Activated naive CD4-positive, alpha-beta T cell treated with anti-CD3 and anti-CD28 coated beads, Interleukin-2, amount 50 U/mL, for 72 hours (primary cell): ENCODE measurements around the gene PLLP. TPM values are rescaled to one million over a fixed set of nuclear protein-coding genes. Genes with fewer than 3 reads are reported as not detected.
A peak's percentile ranks its signal among the peaks of the same experiment; 100 is the strongest.

ENCODE experiments used
- ATAC-seq, 2 donors: fragments of 150-1000 bp; cut with Tn5 transposase; 2 replicates each; pipeline ENCODE4 v1.10.0; 2021; ENCODE audit warnings: mild to moderate bottlenecking in 2 of 2, moderate library complexity in 2 of 2
- DNase-seq, 2 donors: peaks; one replicate each; pipeline ENCODE4 v3.0.0; 2021 to 2022; ENCODE audit warnings: low spot score in 2 of 2
- H3K27ac Mint-ChIP-seq, 2 donors: one replicate each; pipeline ENCODE4 v1.8.0; 2022; ENCODE audit warnings: mild to moderate bottlenecking in 2 of 2, mixed read lengths in 2 of 2
- H3K36me3 Mint-ChIP-seq, 2 donors: one replicate each; pipeline ENCODE4 v1.8.0; 2022; ENCODE audit warnings: mixed read lengths in 2 of 2
- H3K9me3 Mint-ChIP-seq, 2 donors: one replicate each; pipeline ENCODE4 v1.8.0; 2022; ENCODE audit warnings: mixed read lengths in 2 of 2
- total RNA-seq, 2 donors: library from RNA; stranded (reverse); gene quantifications; one replicate each; pipeline ENCODE4 v1.2.3, GENCODE V29; 2022

PLLP gene
- total RNA-seq, 2 donors from 2014 or later, result 0.35 to 0.43 TPM

DNA sequence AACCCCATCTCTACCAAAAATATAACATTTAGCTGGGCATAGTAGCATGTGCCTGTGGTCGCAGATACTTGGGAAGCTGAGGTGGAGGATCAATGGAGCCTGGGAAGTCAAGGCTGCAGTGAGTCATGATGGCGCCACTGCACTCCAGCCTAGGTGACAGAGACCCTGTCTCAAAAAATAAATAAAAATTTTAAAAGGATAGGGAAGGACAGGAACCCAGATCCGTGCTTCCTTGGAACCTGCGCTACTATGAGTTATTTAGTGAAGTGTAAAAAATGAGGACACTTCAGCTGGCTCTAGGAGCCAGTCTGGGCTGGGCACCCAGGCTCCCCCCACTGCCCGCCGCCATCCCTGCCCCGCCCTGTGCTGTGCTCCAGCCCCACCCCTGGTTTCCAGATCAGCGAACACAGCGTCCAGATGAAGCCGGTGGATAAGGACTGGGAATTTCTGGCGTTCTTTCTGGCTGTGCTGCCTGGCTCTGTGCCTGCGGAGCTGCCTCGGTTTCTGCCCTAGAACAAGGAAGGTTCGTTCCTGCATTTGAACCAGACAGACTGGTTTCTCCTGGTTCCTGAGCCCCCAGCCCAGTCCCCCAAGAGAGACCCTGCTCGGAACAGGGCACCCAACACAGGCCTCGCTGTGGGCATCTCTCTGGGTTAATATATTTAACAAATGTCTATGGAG, 18.5 kb downstream of the PLLP start:
- Mint-ChIP-seq H3K27ac (peak overlapping the region; percentile 50 to 60), H3K9me3 (no peaks in the 10 kb centered on the region), H3K36me3 (no peaks in the 10 kb centered on the region)
- ATAC-seq (no peak), DNase-seq (no peak)

DNA sequence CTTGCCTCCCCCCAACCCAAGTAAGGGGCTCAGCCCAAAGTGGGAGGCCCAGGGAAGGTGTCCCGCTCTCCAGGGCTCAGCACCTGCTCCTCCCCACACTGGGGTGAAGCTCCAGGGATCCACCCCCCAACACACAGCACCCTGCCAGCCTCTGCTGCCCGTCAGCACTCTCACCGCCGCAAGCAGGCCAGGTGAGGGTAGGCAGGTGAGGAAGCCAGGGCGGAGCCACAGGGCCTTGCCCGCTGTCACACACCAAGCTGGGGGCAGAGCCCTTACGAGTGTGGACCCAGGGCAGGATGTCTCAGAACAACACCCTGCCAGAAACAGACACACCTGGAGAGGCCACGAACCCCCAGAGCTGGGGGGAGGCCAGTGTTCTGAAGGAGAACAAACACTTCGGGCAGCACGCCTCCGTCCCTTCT, 19.5 kb downstream of the PLLP start:
- Mint-ChIP-seq H3K36me3 (no peaks in the 10 kb centered on the region), H3K9me3 (no peaks in the 10 kb centered on the region), H3K27ac (no peak overlapping the region)
- no peak for ATAC-seq
- no peak for DNase-seq

DNA sequence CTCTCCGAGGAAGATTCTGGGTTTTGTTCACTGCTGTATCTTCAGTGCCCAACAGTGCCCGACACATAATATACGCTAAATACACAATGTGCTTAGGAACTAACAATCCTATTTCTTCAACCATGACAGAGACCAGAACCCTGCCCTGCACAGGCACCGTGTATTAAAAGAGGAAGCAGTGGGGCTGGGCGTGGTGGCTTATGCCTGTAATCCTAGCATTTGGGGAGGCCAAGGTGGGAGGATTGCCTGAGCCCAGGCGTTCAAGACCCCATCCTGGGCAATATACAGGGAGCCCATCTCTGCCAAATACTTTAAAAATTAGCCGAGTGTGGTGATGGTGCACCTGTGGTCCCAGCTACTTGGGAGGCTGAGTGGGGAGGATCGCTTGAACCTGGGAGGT, 20.1 kb downstream of the PLLP start:
- no peaks in the 10 kb centered on the region for H3K9me3 Mint-ChIP-seq
- DNase-seq, result no peak
- no peak overlapping the region for H3K27ac Mint-ChIP-seq
- ATAC-seq, result no peak
- H3K36me3 Mint-ChIP-seq, result no peaks in the 10 kb centered on the region

DNA sequence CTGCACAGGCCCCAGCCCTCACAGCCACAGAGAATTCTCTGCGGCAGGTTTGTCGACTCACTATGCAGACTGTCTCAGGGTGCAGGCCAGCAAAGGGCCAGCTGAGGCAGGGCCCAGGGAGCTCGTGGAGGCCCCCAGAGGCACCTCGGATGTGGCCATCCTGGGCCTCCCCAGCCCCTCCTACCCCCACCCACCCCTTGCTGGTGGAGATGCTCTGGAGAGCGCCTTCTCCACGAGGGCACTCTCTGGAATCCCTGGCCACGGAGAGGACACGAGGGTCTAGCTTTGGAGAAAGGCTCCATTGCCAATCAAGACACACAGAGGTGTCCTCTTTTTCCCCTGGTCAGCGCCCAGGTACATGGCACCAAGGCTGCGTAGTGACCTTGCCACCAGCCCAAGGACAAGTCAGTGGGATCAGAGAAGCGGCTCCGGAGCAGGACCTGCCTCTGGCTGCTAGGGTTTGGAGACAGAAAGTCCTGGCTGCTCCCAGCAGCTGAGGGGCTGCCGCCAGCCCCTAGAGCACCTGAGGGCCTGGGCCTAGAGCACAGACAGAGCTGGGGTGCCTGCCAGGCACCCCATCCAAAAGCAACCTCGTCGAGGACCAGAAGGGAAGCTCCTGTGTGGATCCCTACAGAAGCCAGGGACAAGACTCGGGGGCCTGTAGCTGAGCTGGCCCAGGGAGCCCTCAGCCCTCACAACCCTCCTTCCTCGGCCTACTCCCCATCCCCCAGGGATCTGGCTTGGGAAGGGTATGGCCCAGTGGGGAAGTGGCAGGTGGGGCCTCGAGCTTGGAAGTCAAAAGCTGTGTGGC, 20.7 kb downstream of the PLLP start:
- no peak for DNase-seq
- no peaks in the 10 kb centered on the region for H3K9me3 Mint-ChIP-seq
- no peak for ATAC-seq
- peak overlapping the region in 1 of 2 donors; percentile 70 for H3K27ac Mint-ChIP-seq
- no peaks in the 10 kb centered on the region for H3K36me3 Mint-ChIP-seq

DNA sequence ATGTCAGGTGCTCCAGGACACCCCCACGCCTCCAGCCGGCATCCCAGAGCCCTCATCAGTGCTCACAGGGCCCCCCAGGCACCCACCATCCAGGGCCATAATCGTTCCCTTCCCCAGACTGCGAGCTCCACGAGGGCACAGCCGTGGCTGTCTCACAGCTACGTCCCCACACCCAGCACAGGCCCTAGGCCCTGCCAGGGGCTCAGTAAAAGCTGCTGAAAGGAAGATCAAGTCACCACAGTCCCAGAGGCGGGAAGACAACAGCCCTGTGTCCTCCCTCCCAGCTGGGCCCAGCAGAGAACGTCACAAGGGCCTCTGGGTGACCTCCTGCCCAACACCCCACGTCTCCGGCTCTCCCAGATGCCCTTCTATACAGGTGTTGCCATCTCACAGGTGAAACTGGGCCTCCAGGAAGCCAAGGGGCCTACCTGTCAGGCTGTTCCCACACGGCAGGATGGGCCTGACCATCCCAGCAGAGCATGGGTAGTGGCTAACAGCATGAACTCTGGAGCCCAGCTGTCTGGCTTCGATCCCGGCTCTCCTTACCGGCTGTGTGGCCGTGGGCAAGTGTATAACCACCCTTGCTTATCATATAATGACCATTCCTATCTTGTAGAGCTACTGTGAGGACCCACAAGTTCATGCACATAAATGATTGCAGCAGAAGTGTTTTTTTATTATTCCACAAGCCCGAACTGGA, 21.5 kb downstream of the PLLP start:
- Mint-ChIP-seq H3K27ac (peak overlapping the region; percentile 70 to 93), H3K9me3 (no peaks in the 10 kb centered on the region), H3K36me3 (no peaks in the 10 kb centered on the region)
- peak in 1 of 2 donors; percentile 51 for DNase-seq
- ATAC-seq, result no peak

DNA sequence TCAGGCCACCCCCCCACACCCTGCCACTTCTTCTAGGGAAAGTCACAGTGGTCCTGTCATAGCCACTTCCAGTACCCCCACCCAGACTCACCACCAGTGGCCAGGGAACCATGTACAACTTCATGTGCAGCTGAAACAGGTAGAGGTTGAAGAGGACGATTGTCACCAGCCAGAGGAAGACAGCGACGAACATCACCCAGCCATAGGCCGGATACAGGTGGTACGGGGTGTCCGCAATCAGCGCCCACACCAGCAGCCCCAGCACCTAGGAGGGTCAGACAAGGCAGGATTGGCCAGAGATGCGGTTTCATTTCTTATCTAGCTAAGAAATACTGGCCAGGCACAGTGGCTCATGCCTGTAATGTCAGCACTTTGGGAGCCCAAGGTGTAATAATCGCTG, 22.7 kb downstream of the PLLP start:
- ATAC-seq (no peak), DNase-seq (peak in 1 of 2 donors; percentile 13)
- no peak overlapping the region for H3K27ac Mint-ChIP-seq
- H3K36me3 Mint-ChIP-seq, result no peaks in the 10 kb centered on the region
- H3K9me3 Mint-ChIP-seq, result no peaks in the 10 kb centered on the region

DNA sequence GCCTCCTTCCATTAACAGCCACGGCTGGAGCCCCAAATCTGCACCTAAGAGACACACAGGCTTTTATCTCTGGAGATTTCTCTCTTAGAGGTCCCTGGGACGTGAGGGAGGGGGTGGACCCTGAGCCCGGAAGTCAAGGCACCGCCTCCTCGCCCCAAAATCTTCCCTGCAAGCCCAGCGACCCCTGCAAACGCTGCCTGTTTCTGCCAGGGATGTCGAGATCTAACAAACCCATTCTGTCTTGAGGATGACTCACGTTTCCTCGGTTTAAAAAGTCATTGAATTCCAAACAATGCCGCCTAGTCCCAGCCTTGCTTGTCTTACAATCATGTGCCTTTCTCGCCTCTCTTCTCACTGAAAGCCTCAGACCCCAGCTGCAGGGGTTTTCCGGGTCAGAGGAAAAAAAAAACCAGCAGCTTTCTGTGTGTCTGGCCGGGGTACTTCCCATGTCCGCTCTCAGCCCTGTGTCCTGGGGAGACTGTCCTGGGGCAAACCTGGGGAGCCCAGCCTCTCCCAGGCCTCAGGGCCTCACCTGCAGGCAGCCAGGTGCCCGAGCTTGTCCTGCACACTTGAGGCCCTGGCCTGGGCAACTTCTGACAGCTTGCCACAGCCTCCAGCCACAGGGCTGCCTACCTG, 24.1 kb downstream of the PLLP start:
- peak overlapping the region; percentile 71 to 83 for H3K27ac Mint-ChIP-seq
- DNase-seq, result peak in 1 of 2 donors; percentile 56
- ATAC-seq, result peak; percentile 46 to 86

DNA sequence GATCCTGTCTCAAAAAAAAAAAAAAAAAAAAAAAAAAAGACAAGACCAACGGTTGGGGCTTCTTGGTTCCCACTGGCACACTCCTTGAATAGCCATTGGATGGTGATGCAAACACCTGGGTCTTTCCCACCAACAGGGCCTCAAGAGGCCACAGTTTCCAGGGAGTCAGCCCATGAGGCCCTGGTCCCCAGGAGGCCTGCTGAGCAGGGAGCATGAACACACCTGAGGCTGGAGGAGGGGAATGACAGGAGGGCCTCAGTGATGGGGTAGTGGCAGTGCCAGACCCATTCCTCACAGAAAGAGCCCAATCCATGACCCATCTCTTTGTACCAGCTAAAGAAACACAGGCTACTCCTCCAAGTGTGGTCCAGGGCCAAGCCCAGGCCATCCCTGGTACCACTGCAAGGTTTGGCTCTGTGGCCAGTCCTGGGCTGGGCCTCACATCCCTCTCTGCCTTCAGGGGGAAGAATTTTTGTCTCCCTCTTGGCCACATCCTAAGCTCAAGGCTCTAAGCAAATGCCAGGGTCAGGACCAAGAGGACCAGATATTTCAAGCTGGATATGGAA, 25.5 kb downstream of the PLLP start:
- no peaks in the 10 kb centered on the region for H3K36me3 Mint-ChIP-seq
- DNase-seq, result no peak

More for the DNA sequence above, 24.1 kb downstream of the PLLP start:
- H3K36me3 Mint-ChIP-seq, result no peaks in the 10 kb centered on the region
- H3K9me3 Mint-ChIP-seq, result no peaks in the 10 kb centered on the region

DNA sequence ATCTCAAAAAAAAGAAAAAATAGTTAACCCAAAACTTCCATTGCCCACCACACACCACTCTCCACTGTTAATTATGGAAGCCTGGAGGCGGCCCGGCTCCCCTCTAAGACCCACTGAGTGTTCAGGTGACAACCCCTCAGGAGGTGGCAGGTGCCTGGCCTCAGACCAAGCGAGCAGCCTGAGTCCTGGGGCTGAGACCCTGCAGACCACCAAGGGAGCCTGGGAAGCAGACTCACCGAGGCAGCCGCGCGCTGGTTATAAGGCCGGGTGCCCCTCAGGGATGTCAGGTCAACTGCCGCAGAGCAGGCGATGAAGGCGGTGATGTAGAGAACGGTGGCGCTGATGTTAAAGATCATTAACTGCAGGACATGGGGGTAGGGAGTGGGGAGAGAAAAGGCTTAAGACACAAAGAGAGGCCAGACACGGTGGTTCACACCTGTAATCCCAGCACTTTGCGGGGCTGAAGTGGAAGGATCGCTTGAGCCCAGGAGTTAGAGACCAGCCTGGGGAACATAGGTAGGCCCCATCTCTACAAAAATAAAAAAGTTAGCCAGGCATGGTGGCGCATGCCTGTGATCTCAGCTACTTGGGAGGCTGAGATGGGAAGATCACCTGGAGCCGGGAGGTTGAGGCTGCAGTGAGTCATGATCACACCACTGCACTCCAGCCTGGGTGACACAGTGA, 26.1 kb downstream of the PLLP start:
- DNase-seq (peak in 1 of 2 donors; percentile 53), ATAC-seq (no peak)
- Mint-ChIP-seq H3K36me3 (no peaks in the 10 kb centered on the region), H3K9me3 (no peaks in the 10 kb centered on the region), H3K27ac (no peak overlapping the region)

More for the DNA sequence above, 25.5 kb downstream of the PLLP start:
- no peak for ATAC-seq
- H3K9me3 Mint-ChIP-seq, result no peaks in the 10 kb centered on the region
- H3K27ac Mint-ChIP-seq, result peak overlapping the region in 1 of 2 donors; percentile 29

DNA sequence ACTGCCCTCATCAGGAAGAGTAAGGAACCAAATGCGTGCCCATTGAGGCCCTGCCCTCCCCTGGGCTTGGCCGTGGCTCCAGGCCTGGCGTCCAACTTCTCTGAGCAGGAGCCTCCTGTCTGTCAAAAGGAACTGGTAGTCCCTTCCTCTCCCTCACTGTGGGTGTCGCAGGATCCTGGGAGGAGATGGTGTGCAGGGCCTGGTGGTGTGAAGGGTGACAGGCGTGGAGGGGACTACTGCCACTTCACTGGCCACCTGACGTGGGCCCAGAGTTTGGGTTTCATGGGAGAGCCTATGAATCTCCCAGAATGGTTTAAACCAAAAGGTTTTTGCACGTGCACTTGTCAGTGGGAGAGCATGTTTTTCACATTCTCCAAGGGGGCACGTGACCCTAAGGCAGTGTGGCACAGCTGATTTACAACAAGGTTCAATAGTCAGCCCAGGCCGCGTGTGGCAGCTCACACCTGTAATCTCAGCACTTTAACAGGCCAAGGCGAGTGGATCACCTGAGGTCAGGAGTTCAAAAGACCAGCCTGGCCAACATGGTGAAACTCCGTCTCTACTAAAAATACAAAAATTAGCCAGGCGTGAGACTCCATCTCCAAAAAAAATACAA, 26.9 kb downstream of the PLLP start:
- ATAC-seq (no peak), DNase-seq (no peak)
- Mint-ChIP-seq H3K36me3 (peaks cover 0 to 6% of the 10 kb centered on the region in 2 donors), H3K9me3 (no peaks in the 10 kb centered on the region), H3K27ac (peak overlapping the region in 1 of 2 donors; percentile 81)

DNA sequence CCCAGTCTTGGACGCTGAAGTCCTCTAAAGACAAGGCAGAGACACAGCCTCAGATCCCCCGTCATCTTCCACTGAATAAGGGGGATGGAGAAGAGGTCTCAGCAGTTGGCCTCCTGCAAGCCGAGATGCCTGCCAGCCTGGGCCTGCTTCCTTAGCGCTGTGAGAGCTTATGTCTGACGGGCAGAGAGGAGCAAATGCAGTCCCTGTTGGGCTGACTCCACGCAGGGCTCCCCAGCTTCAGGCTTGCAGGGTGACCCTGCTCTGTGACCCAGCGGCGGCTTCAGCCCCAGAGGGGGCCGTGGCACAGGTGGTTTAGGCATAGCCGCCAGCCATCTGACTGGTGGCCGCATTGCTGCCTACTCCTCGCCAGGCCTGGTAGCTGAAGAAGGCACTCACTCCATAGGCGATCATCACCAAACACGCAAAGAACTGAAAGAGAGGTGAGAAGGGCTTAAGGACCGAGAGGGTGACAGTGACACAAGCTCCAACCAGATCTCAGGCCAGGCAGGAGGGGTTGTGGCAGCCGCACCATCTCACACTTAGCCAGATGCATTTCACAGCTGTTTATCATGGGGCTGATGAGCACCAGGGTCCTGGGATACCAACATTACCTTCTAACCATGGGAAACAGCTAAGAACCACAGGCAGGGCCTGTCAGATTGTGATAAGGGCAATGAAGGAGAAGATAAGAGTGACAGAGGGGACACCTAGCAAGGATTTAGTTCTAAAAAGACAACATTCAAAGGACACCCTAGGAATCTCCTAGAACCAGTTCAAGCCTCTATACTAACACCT, 27.7 kb downstream of the PLLP start:
- Mint-ChIP-seq H3K27ac (peak overlapping the region; percentile 39 to 81), H3K36me3 (peaks cover 0 to 12% of the 10 kb centered on the region in 2 donors), H3K9me3 (no peaks in the 10 kb centered on the region)
- DNase-seq (no peak), ATAC-seq (no peak)

DNA sequence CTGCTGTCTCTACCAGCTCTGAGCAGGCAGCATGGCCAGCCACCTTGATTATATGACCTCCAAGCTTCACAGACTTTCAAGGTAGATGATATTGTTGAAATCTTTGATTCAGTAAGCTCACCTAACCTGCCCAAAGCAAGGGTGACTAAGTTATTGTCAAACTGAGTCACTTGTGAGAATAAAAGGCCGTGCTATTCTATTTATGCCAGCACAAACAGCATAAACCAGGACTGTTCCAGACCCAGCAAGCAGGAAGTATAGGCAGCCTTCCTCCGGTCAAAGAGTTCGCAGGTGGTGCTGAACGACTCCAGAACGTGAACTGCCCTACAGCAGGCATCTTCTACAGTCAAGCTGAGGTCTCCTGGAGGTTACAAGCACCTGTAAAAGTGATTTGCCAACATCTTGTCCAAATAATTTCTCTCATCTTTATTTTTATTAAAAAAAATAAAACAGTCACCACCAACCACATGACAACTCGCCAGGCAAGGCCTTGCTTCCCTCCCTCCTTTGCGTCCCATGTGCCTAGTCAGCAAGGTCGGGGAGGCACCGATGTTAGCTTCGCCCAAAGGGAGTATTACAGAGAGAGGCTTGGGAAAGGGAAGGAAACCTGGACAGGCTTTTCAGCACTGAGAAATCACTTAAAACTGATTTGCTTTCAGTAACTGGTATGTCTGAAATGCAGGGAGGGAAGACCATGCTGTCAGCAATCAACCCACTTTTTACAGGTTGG, 28.6 kb downstream of the PLLP start:
- peaks cover 0 to 12% of the 10 kb centered on the region in 2 donors for H3K36me3 Mint-ChIP-seq
- no peak for DNase-seq
- H3K27ac Mint-ChIP-seq, result no peak overlapping the region
- H3K9me3 Mint-ChIP-seq, result no peaks in the 10 kb centered on the region
- no peak for ATAC-seq

DNA sequence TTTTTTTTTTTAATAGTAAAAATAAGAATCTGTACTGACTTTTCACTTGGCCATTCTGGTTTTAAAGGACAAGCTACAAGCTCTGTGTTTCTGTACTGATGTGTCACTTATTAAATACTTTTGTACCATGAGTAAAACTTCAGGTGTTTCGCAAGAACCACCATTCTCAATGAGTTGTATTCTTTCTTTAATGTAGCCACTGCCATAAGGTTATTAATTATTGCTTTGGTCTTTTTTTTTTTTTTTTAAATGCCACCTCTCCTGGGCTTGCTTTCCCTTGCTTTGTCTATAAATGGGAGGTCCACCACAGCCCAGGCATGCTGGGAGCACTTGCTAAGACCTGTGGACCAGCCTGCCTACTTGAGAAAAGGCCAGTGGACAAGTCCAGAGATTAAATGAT, 31.0 kb downstream of the PLLP start:
- Mint-ChIP-seq H3K36me3 (peaks cover 10 to 12% of the 10 kb centered on the region in 2 donors), H3K9me3 (no peaks in the 10 kb centered on the region), H3K27ac (no peak overlapping the region)
- no peak for DNase-seq
- ATAC-seq, result no peak

DNA sequence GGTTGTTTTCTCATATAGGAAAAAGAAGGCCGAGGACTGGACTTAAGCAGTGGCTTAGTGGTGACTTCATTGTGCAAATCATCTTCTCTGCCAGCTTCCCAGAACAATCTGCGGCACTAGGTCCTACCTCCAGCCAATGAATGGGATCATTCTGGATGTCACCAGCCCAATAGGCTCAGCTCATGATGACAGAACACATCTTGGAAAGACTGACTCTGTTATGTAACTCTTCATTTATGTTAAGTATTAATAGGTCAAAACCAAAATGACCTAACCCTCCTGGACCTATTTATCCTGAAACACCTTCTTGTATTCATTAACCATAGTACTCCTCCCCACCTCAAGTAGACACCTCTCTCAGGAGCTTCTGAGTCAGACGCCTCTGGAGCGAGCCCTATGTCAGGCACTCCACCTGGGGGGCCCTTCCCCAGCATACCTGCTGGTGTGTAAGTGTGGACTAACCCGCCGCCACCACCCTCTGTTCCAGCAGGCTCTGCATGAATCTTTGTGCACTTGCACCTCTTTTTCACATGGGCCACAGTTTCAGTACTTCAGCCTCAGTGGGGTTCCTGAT, 32.2 kb downstream of the PLLP start:
- DNase-seq, result no peak
- ATAC-seq, result no peak
- Mint-ChIP-seq H3K27ac (no peak overlapping the region), H3K9me3 (no peaks in the 10 kb centered on the region), H3K36me3 (peaks cover 10 to 12% of the 10 kb centered on the region in 2 donors)
